ENCODE data around the gene HECTD1. TPM values are rescaled to one million over a fixed set of nuclear protein-coding genes. Genes with fewer than 3 reads are reported as not detected.
"Not testable (repeated sequence)": the region's sequence is repeated elsewhere in the genome, so short reads cannot be mapped to it uniquely, and the experiment has no call there.

The HECTD1 gene
- total RNA-seq, 1 donor from 2014 or later, result 354 TPM

DNA sequence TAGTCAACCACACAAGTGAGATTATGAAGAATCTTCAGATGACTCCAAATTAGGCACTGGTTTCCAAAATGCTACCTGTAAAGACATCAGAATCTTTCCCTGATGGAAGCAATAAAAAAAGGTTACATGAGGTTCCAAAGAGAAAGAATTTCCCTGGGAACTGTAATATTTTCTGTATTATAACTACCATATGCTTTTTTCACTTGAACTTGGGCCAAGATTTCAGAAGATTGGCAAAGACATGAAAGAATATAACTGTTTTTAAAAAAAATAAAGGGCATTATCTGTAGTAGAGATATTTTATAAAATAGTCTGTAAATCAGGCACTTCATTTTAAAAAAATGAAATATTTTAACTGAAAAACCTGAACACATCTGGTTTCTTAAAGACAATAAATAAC is 12.9 kb downstream of the HECTD1 start:
- no peak for DNase-seq (ENCODE audit: low read depth)

DNA sequence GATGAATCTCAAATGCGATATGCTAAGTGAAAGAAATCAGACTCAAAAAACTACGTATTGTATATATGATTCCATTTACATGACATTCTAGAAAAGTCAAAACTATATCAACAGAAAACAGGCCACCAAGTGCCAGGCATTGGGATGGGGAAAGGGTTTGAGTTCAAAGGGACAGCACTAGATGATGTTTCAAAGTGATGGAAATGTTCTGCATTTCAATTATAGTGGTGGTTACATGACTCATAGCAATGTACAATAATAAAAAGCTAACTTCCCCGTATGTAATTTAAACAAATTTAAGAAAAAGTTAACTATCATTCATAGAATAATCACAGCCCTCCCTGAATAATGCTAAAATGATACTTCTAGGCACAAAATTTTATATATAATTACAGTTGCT is 13.5 kb downstream of the HECTD1 start:
- DNase-seq (ENCODE audit: low read depth), result no peak

DNA sequence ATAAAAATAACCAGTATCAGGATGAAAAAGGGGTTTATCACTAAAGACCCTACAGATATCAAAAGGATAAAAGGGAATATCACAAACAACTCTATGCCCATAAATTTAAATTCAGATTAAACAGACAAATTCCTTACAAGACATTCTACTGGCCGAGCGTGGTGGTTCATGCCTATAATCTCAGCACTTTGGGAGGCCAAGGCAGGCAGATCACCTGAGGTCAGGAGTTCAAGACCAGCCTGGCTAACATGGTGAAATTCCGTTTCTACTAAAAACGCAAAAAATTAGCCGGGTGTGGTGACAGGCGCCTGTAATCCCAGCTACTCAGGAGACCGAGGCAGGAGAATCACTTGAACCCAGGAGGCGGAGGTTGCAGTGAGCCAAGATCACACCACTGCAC is 15.0 kb downstream of the HECTD1 start:
- not testable (repeated sequence) for DNase-seq (ENCODE audit: low read depth)

DNA sequence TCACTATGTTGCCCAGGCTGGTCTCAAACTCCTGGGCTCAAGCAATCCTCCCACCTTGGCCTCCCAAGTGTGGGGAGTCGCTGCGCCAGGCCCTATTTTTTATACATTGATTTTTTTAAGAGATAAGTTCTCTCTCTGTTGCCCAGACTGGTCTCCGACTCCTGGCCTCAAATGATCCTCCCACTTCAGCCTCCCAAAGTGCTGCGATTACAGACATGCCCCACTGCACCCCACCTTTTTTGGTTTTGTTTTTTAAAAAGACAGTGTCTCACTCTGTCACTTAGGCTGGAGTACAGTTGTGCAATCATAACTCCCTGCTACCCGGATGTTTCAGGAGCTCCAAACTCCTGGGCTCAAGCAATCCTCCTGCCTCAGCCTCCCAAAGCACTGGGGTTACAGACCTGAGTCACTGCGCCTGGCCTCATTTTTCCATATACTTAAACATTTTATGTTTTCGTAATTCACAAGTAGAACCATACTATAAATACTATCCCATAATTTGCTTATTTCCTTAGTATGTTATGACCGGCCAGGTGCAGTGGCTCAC is 16.8 kb downstream of the HECTD1 start:
- no peak for DNase-seq (ENCODE audit: low read depth)

DNA sequence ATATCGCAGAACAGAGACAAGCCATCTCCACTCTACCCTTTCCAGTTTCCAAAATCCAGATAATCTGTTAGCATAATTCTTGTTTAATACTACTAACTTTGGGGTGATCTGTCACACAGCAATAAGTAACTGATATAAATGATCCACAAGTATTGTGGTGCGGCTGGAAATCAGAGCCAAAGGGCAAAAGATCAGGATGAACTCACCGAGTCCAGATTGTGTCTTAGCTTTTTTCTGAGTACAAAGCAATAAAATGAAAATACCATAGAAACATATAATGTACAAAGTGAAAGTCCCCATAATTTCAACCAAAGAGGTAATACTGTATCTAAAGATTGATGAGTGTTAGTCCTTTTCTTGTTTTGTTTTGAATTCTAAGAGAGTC is 17.4 kb downstream of the HECTD1 start:
- no peak for DNase-seq (ENCODE audit: low read depth)

DNA sequence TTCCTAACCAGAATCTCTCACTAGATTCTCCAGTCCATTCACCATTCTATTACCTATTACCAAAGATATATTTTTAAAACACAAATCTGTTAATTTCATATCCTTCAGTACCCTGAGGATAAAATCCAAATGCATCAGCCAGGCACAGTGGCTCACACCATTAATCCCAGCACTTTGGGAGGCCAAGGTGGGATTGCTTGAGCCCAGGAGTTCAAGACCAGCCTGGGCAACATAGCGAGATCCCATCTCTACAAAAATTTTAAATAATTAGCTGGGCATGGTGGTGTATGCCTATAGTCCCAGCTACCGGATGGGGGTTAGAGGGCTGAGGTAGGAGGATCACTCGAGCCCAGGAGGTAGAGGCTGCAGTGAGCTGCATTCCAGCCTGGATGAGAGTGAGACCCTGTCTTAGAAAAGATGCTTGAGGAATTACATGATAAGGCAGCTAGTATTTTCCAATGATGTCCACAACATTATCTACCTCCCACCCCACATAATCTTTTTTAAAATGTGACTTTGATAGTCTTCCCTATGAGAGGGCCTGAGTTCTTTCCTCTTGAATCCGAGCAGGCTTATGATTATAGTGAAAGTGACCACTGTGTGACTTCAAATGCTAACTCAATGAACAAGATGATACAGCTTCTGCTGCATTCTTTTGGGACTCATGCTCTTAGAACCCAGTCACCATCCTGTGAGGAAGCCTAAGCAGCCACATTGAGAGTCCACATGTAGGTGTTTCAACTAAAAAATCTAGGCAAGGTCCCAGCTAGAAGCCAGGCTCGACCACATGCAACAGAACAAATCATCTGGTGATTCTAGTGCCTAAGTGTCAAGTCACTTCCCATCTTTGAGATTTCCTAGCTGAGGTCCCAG is 18.0 kb downstream of the HECTD1 start:
- no peak for DNase-seq (ENCODE audit: low read depth)

DNA sequence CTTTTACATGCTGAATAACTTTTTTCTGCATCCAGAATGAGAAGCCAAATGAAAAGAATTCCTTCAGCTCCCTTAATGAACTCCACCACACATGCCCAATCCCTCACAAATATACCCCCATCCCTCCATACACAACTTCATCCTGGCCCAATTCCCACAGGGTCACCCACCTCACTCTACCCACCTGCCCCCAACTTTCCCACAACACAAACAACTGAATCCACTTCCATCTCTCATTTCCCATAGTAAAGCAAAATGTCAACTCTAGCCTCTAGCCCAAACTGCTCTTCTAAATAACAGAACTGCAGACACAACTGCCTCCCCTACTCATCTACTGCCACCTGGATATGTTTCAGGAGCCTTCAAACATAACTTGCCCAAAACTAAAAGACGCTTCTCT is 18.8 kb downstream of the HECTD1 start:
- no peak for DNase-seq (ENCODE audit: low read depth)

DNA sequence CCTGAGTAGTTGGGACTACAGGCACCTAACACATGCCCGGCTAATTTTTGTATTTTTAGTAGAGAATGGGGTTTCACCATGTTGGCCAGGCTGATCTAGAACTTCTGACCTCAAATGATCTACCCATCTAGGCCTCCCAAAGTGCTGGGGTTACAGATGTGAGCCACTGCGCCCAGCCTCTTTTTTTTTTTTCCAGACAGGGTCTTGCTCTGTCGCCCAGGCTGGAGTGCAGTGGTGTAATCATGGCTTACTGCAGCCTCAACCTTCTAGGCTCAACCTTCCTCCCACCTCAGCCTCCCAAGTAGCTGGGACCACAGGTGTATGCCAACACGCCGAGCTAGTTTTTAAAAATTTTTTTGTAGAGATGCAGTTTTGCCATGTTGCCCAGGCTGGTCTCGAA is 25.6 kb downstream of the HECTD1 start:
- DNase-seq (ENCODE audit: low read depth), result not testable (repeated sequence)

DNA sequence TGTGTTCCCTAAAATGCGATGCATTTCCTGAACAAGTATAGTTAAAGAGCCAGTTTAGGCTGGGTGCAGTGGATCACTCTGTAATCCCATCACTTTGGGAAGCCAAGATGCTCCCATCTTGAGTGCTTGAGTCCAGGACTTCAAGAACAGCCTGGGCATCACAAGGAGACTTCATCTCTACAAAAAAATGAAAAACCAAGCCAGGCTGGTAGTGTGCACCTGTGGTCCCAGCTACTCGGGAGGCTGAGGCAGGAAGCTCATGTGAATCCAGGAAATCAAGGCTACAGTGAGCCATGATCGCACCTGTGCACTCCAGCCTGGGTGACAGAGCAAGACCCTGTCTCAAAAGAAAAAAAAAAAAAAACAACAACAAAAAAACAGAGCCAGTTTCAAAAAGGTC is 26.3 kb downstream of the HECTD1 start:
- no peak for DNase-seq (ENCODE audit: low read depth)

DNA sequence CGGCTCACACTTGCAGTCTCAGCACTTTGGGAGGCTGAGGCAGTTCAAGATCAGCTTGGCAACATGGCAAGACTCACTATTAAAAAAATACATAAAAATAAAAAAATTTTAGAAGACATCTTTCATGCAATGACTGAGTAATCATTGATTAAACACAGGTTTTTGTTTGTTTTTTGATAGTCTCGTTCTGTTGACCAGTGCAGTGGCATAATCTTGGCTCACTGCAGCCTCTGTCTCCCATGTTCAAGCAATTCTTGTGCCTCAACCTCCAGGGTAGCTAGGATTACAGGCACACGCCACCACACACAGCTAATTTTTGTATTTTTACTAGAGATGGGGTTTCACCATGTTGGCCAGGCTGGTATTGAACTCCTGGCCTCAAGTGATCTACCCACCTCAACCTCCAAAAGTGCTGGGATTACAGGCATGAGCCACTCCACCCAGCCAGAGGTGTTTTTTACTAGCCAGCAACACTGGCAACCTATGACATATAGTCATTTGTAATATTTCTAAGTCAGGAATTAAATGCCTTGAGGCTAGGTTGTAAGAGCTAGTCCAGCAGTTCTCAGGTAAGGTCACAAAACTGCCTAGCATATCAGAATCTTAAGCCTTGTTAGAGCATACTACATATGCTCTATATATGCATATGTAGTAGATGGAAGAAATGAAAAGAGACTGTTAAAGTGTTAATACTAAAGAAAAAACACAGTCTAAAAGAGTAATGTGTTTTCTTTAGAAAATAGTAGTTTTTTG is 27.1 kb downstream of the HECTD1 start:
- DNase-seq (ENCODE audit: low read depth), result no peak

DNA sequence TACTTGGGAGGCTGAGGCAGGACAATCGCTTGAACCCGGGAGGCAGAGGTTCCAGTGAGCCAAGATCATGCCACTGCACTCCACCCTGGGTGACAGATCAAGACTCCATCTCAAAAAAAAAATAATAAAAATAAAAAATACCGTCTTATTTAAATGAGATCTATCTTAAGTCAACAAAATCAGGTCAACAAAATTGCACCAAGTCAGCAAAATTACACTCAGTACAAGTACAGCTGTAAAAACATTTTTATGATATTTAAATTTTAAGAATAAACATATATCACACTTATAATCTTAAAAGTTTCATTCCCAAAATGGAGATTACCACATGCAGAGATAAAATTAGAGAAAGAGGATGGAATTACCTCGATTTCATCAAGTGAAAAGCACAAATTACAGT is 33.2 kb downstream of the HECTD1 start:
- DNase-seq (ENCODE audit: low read depth), result no peak

DNA sequence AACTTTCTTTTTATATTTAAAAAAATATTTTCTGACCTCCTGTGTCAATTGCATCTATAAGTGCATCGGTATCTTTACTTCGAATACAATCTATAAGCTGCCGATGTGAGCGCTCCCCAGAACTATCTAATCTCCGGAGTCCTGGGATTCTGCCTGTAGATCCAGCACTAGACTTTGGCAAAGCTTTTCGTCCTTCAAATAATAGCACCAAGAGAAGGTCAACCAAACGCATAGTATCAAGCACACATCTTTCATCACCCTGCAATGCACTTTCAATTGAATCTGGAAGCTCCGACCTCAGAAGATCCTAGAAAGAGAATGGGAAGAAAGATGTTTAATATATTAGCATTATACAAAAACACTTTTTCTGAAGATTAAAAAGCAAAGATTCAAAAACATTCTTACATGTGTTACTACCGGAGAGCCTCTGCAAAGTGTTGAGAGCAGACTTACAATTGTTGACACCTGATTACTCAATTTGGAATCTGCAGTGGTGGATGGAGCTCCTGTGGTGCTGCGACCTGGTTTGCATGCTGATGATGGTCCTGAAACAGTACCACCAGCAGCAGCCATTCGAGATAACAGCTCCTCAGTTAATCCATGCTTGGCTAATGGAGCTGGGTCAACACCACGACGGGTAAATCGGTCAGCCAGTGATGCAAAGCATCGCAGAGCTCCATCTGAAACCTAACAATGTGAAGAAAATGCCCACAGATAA is 34.3 kb downstream of the HECTD1 start:
- DNase-seq (ENCODE audit: low read depth), result no peak

DNA sequence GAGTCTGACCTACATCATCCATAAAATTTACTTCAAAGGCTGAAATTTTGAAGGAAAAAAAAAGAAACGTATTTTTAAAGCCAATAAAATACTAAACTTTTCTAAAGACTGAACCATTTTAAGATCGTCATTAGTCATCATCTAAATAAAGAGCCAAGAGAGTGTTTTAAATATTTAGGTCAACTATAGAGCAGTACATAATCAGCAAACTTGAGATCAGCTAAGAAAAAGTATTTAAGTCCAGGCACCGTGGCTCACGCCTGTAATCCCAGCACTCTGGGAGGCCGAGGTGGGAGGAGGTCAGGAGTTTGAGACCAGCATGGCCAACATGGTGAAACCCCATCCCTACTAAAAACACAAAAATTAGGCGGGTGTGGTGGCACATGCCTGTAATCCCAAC is 35.5 kb downstream of the HECTD1 start:
- DNase-seq (ENCODE audit: low read depth), result no peak

DNA sequence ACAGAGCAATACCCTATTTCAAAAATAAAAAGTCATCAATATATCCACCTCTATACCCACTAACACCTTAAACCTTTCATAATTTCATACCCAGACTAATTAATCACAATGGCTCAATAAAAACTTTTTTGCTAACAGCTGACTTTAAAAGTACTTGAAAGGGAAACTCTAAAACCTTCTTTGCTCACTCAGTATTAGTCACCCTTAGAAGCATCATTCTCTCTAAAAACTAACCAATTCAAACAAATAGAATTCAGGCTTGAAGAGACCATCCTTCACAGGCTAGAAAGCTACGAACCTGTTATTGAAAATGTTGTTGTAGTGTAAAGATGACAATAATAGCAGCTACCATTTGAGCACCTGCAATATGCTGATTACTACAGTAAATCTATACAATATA is 37.2 kb downstream of the HECTD1 start:
- DNase-seq (ENCODE audit: low read depth), result no peak

DNA sequence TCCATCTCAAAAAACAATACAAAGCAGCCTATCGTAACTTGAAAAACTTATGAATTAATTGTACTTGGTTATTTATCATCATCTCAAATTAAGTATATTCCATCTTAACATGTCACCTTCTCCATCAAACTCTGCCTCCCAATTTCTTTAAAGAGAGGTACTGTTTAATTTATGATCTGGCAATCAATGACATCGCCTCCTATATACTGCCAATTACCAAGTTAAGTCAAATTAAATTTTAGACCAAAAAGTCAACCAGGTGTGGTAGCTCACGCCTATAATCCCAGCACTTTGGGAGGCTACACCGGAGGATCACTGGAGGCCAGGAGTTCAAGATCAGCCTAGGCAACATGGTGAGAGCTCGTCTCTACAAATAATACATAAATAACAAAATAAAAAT is 37.7 kb downstream of the HECTD1 start:
- no peak for DNase-seq (ENCODE audit: low read depth)

DNA sequence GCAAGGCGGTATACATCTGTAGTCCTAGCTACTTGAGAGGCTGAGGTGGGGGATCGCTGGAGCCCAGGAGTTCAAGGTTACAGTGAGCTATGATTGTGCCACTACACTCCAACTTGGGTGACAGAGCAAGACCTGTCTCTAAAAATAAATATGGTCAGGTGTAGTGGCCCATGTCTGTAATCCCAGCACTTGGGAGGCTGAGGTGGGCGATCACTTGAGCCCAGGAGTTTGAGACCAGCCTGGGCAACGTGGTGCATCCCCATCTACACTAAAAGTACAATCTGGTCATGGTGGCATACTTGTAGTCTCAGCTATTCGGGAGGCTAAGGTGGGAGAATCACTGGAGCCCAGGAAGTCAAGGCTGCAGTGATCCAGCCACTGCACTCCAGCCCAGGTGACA is 40.6 kb downstream of the HECTD1 start:
- no peak for DNase-seq (ENCODE audit: low read depth)

DNA sequence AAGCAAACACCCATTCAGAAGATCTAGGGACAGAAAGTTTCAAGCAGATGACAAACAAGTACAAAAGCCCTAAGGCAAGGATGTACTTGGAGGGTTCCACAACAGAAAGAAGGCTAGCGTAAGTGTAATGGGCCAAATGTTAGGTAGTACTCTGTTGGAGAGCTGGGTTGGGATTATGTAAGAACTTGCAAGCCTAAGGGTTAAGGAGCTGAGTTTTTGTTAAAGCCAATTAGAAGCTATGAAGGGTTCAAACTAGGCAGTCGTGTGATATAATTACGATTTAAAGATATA is 41.4 kb downstream of the HECTD1 start:
- peak; percentile 38 for DNase-seq (ENCODE audit: low read depth)

DNA sequence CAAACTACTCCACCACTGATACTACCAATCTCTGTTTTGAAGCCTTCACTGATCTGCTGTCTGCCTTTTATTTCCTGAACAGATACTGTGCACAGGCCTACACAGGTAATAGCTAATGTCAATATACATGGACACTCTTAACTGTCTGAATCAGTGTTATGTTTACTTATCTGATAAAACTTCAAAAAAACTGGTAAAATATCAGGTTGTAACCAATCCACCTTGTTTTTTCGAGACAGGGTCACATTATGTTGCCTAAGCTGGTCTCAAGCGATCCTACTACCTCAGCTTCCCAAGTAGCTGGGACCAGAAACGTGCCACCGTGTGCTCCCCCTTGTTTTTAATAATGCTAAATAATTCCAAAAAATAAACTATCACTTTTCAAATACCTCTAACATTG is 43.5 kb downstream of the HECTD1 start:
- DNase-seq (ENCODE audit: low read depth), result no peak

DNA sequence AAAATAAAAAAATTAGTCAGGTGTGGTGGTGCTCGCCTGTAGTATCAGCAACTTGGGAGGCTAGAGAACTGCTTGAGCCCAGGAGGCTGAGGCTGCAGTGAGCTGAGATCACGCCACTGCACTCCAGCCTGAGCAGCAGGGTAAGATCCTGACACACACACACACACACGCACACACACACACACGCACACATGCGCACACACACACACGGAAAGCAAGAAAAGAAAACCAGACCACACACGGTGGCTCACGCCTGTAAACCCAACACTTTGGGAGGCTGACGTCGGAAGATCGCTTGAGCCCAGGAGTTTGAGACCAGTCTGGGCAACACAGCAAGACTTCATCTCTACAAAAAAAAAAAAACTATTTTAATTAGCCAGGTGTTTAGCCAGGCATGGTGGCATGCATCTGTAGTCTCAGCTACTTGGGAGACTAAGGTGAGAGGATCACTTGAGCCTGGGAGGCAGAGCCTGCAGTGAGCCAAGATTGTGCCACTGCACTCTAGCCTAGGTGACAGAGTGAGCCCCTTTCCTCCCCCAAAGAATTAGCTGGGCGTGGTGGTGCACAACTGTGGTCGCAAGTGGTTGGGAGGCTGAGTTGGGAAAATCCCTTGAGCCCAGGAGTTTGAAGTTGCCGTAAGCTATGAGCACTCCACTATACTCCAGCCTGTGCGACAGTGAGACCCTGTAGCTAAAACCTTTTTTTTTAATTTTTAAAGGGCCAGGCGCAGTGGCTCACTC is 44.5 kb downstream of the HECTD1 start:
- DNase-seq (ENCODE audit: low read depth), result no peak

DNA sequence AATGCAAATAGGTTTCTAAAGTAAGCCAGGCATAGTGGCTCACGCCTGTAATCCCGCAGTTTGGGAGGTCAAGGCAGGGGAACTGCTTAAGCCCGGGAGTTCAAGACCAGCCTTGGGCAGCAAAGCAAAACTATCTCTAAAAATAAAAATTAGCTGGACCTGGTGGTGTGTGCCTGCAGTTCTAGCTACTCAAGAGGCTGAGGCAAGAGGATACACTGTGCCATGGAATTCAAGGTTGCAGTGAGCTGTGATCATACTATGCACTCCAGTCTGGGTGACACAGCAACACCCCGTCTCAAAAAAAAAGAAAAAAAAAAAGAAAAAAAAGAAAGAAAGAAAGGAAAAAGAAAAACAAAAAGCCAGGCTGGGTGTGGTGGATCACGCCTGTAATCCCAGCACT is 46.3 kb downstream of the HECTD1 start:
- DNase-seq (ENCODE audit: low read depth), result no peak

DNA sequence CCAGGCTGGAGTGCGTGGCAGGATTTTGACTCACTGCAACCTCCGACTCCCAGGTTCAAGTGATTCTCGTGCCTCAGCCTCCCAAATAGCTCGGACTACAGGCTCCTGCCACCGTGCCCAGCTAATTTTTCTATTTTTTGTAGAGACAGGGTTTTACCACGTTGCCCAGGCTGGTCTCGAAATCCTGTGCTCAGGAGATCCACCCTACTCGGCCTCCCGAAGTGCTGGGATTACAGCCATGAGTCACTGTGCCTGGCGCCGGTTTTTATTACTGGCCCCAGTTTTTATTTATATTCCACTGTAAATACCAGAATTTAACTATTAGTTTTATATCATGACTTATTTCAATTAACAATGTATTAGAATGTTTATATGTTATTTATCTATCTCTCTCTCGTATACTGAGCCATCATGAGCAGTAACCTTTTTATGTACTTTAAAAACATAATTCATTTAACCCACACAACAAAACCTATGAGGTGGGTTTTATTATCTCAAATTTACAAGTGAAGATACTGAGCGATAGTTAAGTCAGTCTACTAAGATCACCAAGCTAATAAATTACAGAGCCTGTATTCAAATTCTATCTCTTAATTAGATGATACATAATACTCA is 47.8 kb downstream of the HECTD1 start:
- DNase-seq (ENCODE audit: low read depth), result no peak
